Naive B cell (primary cell): Measurements from ENCODE around the gene BMP8A. TPM values are rescaled to one million over a fixed set of nuclear protein-coding genes. Genes with fewer than 3 reads are reported as not detected.
"Not testable (repeated sequence)": the region's sequence is repeated elsewhere in the genome, so short reads cannot be mapped to it uniquely, and the experiment has no call there.

ENCODE experiments used
- ATAC-seq, 2 donors: fragments of 150-1000 bp; cut with Tn5 transposase; 2 replicates each; pipeline ENCODE4 v1.10.0; 2021; ENCODE audit warnings: low read depth in 2 of 2, mild to moderate bottlenecking in 2 of 2, moderate library complexity in 2 of 2
- DNase-seq: peaks from one replicate; pipeline ENCODE4 v3.0.0; 2022
- H3K27ac Mint-ChIP-seq, 6 donors: one replicate each; pipeline ENCODE4 v1.8.0; 2020 to 2022; ENCODE audit warnings: mild to moderate bottlenecking in 6 of 6, mixed read lengths in 6 of 6, moderate library complexity in 5 of 6, inconsistent platforms in 2 of 6
- H3K27me3 Mint-ChIP-seq, 3 donors: one replicate each; pipeline ENCODE4 v1.8.0; 2021 to 2022; ENCODE audit warnings: mixed read lengths in 3 of 3, mild to moderate bottlenecking in 1 of 3
- H3K36me3 Mint-ChIP-seq, 2 donors: one replicate each; pipeline ENCODE4 v1.8.0; 2020 to 2022; ENCODE audit warnings: mixed read lengths in 2 of 2, inconsistent platforms in 1 of 2, mild to moderate bottlenecking in 1 of 2
- H3K4me1 Mint-ChIP-seq, 3 donors: one replicate each; pipeline ENCODE4 v1.8.0; 2020 to 2022; ENCODE audit warnings: mixed read lengths in 3 of 3, inconsistent platforms in 1 of 3, mild to moderate bottlenecking in 1 of 3, moderate library complexity in 1 of 3
- H3K4me3 Mint-ChIP-seq, 8 donors: one replicate each; pipeline ENCODE4 v1.8.0; 2020 to 2022; ENCODE audit warnings: mild to moderate bottlenecking in 8 of 8, mixed read lengths in 8 of 8, moderate library complexity in 8 of 8, inconsistent platforms in 2 of 8
- H3K9me3 Mint-ChIP-seq, 7 donors: one replicate each; pipeline ENCODE4 v1.8.0; 2020 to 2022; ENCODE audit warnings: mixed read lengths in 7 of 7, mild to moderate bottlenecking in 5 of 7, inconsistent platforms in 2 of 7, moderate library complexity in 1 of 7
- polyA plus RNA-seq, 6 donors: library from polyadenylated mRNA; unstranded; fragments of 300-500 nt; fragmentation: Illumina TruSeq; gene quantifications; one replicate each; pipeline ENCODE4 v1.2.3, GENCODE V29; 2021; ENCODE audit warnings: low read depth in 6 of 6

The BMP8A gene
- polyA plus RNA-seq = 1 to 10 TPM in 1 of 6 donors, under 1 TPM in 1, not detected in 4; 0.95 to 1.3 TPM

DNA sequence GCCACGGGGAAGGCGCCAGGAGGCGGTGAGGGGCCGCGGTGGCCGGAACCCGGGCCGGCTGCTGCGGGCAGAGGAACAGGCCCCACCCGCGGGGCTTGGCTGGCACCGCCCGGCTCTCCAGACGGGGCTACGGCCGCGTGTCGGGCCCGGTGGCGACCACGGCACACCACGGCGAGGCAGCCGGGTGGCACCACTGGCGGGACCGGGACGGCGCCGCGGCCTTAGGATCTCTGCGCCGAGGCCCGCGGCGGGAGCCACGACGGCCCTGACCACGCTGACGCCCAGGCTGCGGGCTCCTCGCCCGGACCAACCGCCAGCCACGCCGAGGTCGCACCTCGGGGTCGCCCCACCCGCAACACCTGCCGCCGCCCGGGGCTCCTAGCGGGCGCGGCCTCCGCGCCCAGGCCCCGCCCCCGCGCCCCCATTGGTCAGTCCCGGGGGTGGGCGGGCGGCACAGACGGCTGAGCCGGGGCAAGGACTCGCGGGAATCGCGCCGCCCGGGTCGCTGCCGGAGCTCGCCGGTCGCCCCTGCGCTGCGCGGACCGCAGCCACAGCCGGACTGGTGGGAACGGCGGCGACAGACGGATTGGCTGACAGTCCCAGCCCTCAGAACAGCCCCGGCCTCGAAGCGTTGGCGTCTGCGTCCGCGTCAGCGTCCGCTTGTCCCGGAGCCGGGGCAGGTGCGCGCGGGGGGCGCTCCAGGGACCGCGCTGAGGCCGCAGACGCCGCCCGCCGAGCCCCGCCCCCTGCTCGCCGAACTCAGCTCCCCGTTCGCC is at the start of gene BMP8A:
Gene BMP8A (plus strand): TSS at position 491 of the 776 bp plus-strand sequence. CDS start 356 bp downstream, outside the sequence.
- peaks cover 9 to 31% (median 20%) of the 10 kb centered on the region in 3 donors for H3K27me3 Mint-ChIP-seq
- no peaks in the 10 kb centered on the region for H3K36me3 Mint-ChIP-seq
- DNase-seq (peak; percentile 81), ATAC-seq (peak; percentile 87 to 90)
- peak within 1 kb of the TSS; percentile 68 to 90 (median 78) for H3K4me3 Mint-ChIP-seq
- H3K4me1 Mint-ChIP-seq = peaks cover 5 to 15% (median 6%) of the 10 kb centered on the region in 3 donors
- H3K27ac Mint-ChIP-seq = peak within 1 kb of the TSS in 1 of 6 donors; percentile 53
- no peaks in the 10 kb centered on the region for H3K9me3 Mint-ChIP-seq

- no peak for DNase-seq
- Mint-ChIP-seq H3K4me3 (no peak overlapping the region), H3K36me3 (peaks cover 38 to 54% of the 10 kb centered on the region in 2 donors), H3K4me1 (no peaks in the 10 kb centered on the region), H3K9me3 (no peaks in the 10 kb centered on the region), H3K27me3 (no peaks in the 10 kb centered on the region), H3K27ac (peak overlapping the region in 2 of 6 donors; percentile 43 to 59)
- no peak for ATAC-seq
These were observed 49.6 kb upstream of the BMP8A start for GRCh38 chr1:39441797-39442196.

GRCh38 chr1:39445573-39445972 is 45.9 kb upstream of the BMP8A start:
- no peaks in the 10 kb centered on the region for H3K27me3 Mint-ChIP-seq
- DNase-seq (no peak), ATAC-seq (no peak)
- H3K27ac Mint-ChIP-seq = peak overlapping the region in 3 of 6 donors; percentile 44 to 63 (median 52)
- no peak overlapping the region for H3K4me3 Mint-ChIP-seq
- no peaks in the 10 kb centered on the region for H3K9me3 Mint-ChIP-seq
- H3K4me1 Mint-ChIP-seq = no peaks in the 10 kb centered on the region
- H3K36me3 Mint-ChIP-seq = peaks cover 40 to 54% of the 10 kb centered on the region in 2 donors

DNA sequence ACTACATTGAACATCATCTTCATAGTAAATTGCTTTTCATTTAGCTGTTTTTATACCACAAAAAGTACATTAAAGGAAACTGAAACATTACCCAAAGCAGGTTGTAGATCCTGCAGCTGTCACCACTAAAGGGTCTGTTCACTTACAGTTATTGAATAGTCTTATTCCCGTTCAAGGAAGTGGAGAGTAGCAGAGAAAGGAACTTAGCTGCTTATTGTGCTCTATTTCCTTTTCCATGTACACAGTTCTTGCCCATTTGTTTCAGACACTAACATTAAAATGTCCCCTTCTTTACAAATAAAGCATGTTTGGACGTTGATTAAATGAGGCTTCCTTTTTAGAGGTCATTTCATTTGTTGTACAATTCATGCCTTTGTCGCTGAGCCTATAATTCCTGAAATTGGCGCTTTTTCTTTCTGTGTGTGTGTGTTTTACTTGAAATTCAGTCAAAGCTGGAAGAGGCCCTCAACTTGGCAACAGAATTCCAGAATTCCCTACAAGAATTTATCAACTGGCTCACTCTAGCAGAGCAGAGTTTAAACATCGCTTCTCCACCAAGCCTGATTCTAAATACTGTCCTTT is 44.4 kb upstream of the BMP8A start:
- H3K9me3 Mint-ChIP-seq = no peaks in the 10 kb centered on the region
- H3K27me3 Mint-ChIP-seq = no peaks in the 10 kb centered on the region
- H3K4me3 Mint-ChIP-seq = no peak overlapping the region
- H3K27ac Mint-ChIP-seq = peak overlapping the region in 1 of 6 donors; percentile 5
- no peaks in the 10 kb centered on the region for H3K4me1 Mint-ChIP-seq
- no peak for DNase-seq
- peaks cover 41 to 42% of the 10 kb centered on the region in 2 donors for H3K36me3 Mint-ChIP-seq
- ATAC-seq = no peak

- not testable (repeated sequence) for H3K4me1 Mint-ChIP-seq, H3K27me3 Mint-ChIP-seq, H3K4me3 Mint-ChIP-seq, ATAC-seq, H3K9me3 Mint-ChIP-seq, DNase-seq
- peaks cover 18 to 25% of the 10 kb centered on the region in 2 donors for H3K36me3 Mint-ChIP-seq
- H3K27ac Mint-ChIP-seq = peak overlapping the region in 1 of 6 donors; percentile 81
These were observed 41.4 kb upstream of the BMP8A start for GRCh38 chr1:39450041-39450440.

GRCh38 chr1:39450956-39451606 is 40.4 kb upstream of the BMP8A start:
- Mint-ChIP-seq H3K27ac (peak overlapping the region in 1 of 6 donors; percentile 44), H3K9me3 (no peaks in the 10 kb centered on the region), H3K36me3 (peaks cover 18 to 28% of the 10 kb centered on the region in 2 donors), H3K4me1 (no peaks in the 10 kb centered on the region), H3K27me3 (no peaks in the 10 kb centered on the region), H3K4me3 (peak overlapping the region in 1 of 8 donors; percentile 49)
- DNase-seq (no peak), ATAC-seq (no peak)

DNA sequence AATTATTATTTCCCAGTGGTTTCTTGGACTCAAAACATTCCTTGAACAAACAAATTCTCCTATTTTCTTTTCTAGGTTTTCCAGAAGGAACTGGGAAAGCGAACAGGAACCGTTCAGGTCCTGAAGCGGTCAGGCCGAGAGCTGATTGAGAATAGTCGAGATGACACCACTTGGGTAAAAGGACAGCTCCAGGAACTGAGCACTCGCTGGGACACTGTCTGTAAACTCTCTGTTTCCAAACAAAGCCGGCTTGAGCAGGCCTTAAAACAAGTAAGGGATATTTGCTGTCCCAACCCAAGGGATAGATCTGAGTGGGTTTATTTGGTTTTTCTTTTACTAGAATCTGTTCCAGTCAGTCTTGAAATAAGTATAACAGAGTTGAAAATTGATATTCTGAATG is 39.4 kb upstream of the BMP8A start:
- Mint-ChIP-seq H3K36me3 (peaks cover 27 to 36% of the 10 kb centered on the region in 2 donors), H3K27ac (peak overlapping the region in 1 of 6 donors; percentile 37), H3K4me3 (no peak overlapping the region), H3K4me1 (no peaks in the 10 kb centered on the region), H3K9me3 (no peaks in the 10 kb centered on the region), H3K27me3 (no peaks in the 10 kb centered on the region)
- ATAC-seq = no peak
- no peak for DNase-seq

DNA sequence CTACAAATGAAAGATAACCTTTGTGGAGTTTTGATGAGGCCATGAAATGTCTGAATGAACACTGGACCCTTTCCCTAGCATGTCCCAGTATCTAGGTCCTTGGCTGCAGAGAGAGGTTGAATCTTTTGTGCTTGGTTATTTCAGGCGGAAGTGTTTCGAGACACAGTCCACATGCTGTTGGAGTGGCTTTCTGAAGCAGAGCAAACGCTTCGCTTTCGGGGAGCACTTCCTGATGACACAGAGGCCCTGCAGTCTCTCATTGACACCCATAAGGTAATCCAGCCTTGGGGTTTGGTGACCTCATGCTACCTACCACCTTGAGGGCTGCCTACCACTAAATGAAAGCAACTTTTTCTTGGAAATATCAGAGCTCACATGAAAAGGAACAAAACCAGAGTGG is 38.9 kb upstream of the BMP8A start:
- Mint-ChIP-seq H3K36me3 (peaks cover 28 to 33% of the 10 kb centered on the region in 2 donors), H3K27ac (no peak overlapping the region), H3K4me3 (no peak overlapping the region), H3K27me3 (no peaks in the 10 kb centered on the region), H3K9me3 (no peaks in the 10 kb centered on the region), H3K4me1 (no peaks in the 10 kb centered on the region)
- ATAC-seq (no peak), DNase-seq (no peak)

DNA sequence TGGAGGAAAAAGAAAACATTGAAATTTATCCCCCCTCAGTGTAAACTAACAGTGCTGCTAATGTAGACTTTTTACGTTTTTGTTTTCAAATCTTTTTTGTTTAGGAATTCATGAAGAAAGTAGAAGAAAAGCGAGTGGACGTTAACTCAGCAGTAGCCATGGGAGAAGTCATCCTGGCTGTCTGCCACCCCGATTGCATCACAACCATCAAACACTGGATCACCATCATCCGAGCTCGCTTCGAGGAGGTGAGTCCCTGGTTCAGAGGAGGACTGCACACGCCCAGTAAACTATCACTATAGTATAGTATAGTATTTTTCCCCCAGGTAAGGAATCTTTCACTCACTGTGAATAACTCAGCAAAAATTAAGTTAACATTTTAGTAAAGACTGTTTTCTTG is 37.8 kb upstream of the BMP8A start:
- Mint-ChIP-seq H3K36me3 (peaks cover 24 to 33% of the 10 kb centered on the region in 2 donors), H3K4me1 (no peaks in the 10 kb centered on the region), H3K9me3 (no peaks in the 10 kb centered on the region), H3K27ac (peak overlapping the region in 2 of 6 donors; percentile 24 to 28), H3K27me3 (no peaks in the 10 kb centered on the region), H3K4me3 (no peak overlapping the region)
- no peak for DNase-seq
- ATAC-seq = no peak

DNA sequence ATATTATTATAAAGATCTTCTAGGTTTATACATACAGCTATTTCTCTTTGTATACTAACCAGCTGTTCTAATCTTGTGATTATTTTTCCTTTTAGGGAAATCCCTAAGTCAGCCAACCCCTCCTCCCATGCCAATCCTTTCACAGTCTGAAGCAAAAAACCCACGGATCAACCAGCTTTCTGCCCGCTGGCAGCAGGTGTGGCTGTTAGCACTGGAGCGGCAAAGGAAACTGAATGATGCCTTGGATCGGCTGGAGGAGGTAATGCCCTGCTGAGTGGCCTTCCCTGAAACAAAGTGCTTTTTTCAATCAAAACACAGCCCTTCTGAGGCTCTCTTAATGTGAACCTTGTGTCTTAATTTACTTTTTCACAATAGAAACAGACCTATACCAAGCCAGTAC is 32.4 kb upstream of the BMP8A start:
- H3K4me3 Mint-ChIP-seq = no peak overlapping the region
- peaks cover 44 to 48% of the 10 kb centered on the region in 2 donors for H3K36me3 Mint-ChIP-seq
- no peaks in the 10 kb centered on the region for H3K27me3 Mint-ChIP-seq
- no peak overlapping the region for H3K27ac Mint-ChIP-seq
- DNase-seq (no peak), ATAC-seq (no peak)
- H3K9me3 Mint-ChIP-seq = no peaks in the 10 kb centered on the region
- H3K4me1 Mint-ChIP-seq = no peaks in the 10 kb centered on the region

DNA sequence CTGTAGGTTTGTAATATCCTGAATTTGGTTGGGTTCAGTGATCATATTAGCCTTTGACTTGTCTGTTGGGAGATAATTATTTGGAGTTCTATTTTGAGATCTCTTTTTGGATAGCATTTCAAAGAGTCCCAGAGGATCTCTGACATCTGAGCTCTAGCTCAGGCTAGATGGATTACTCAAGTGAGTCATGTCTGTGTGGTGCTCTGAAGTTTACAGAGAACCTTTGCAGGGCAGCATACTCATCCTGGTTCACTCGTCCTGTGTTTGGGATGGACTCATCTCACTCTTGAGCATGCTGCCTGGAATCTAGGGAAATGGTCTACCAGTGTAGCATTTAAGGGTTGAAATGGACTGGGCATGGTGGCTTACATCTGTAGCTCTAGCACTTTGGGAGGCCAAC is 29.4 kb upstream of the BMP8A start:
- no peaks in the 10 kb centered on the region for H3K9me3 Mint-ChIP-seq
- no peak overlapping the region for H3K4me3 Mint-ChIP-seq
- no peak overlapping the region for H3K27ac Mint-ChIP-seq
- H3K27me3 Mint-ChIP-seq = no peaks in the 10 kb centered on the region
- ATAC-seq (no peak), DNase-seq (no peak)
- H3K4me1 Mint-ChIP-seq = no peaks in the 10 kb centered on the region
- peaks cover 28 to 34% of the 10 kb centered on the region in 2 donors for H3K36me3 Mint-ChIP-seq

DNA sequence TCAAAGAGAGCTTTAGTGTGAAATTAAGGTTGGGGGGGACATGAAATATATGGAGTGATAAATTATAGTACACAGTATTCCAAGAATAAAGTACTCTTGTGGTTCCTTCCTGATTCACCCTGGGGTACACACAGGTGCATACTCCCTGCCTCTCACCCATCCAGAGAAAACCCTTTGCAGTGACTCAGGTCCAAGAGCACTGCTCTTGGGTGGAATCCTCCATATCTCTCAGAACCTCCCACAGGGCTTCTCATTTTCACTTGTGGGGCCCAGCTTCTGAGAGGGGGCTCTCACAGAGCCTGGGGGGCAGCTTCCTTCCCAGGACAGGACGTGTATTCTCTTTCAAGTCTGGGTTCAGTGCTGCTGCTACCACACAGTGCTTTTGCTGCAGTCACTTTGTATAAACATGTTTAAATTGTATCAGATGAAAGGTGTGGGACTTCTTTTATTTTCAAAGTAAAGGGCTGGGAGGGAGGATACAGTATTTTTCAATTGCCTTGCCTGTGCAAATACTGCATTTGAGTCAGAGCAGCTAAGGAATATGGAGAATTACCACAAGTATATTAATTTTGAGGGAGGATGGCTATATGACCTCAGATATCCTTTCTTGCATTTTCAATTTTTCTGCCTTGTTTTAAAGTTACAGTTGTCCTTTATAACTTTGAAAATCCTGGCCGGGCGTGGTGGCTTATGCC is 24.9 kb upstream of the BMP8A start:
- Mint-ChIP-seq H3K27me3 (no peaks in the 10 kb centered on the region), H3K4me3 (no peak overlapping the region), H3K36me3 (peaks cover 24 to 27% of the 10 kb centered on the region in 2 donors), H3K27ac (peak overlapping the region in 3 of 6 donors; percentile 51 to 88 (median 55)), H3K4me1 (no peaks in the 10 kb centered on the region), H3K9me3 (no peaks in the 10 kb centered on the region)
- DNase-seq (no peak), ATAC-seq (no peak)

DNA sequence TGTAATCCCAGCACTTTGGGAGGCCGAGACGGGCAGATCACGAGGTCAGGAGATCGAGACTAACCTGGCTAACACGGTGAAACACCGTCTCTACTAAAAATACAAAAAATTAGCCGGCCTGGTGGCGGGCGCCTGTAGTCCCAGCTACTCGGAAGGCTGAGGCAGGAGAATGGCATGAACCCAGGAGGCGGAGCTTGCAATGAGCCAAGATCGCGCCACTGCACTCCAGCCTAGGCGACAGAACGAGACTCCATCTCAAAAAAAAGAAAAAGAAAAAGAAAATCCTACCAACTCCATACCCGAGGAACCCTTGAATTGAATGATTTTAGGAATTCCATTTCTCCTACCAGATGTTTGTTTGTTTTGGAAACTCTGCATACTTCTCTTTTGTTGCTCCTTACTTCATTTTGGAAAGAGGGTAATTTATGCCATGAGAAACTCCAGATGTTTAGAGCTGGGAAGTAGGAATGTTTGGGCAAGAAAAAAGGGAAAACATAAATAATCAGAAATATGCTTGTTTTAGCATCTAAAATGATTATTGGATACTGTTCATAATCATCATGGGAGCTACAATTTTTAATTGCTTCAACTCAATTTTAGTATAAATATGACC is 24.2 kb upstream of the BMP8A start:
- not testable (repeated sequence) for H3K9me3 Mint-ChIP-seq, H3K27me3 Mint-ChIP-seq, H3K4me1 Mint-ChIP-seq, H3K4me3 Mint-ChIP-seq, ATAC-seq, DNase-seq
- peak overlapping the region in 1 of 6 donors; percentile 55 for H3K27ac Mint-ChIP-seq
- peaks cover 21 to 25% of the 10 kb centered on the region in 2 donors for H3K36me3 Mint-ChIP-seq
